Endothelial cell of umbilical vein (primary cell): ENCODE measurements around the gene ACADSB. TPM values are rescaled to one million over a fixed set of nuclear protein-coding genes. Genes with fewer than 3 reads are reported as not detected.
A peak's percentile ranks its signal among the peaks of the same experiment; 100 is the strongest.

Source experiments
- BruUV-seq: library from RNA; stranded (reverse); fragments of 400-500 nt; replicated peaks from 2 replicates; lab custom pipeline; 2021; lab: Mats Ljungman, UMichigan
- CTCF ChIA-PET: fragments of 300-600, 350-600 bp; sonication (Branson Sonifier 250); formaldehyde crosslinking; loops from one replicate; lab custom pipeline; 2021; ENCODE audit warnings: antibody characterized with exemption, inconsistent platforms; lab: Charles Lee
- POLR2A ChIA-PET: fragments of 300-600, 350-600 bp; sonication (Branson Sonifier 250); formaldehyde crosslinking; loops from one replicate; lab custom pipeline; 2021; ENCODE audit warnings: antibody characterized with exemption, inconsistent platforms; lab: Charles Lee
- DNase-seq: peaks from one replicate; pipeline ENCODE4 v3.0.0-alpha.2; 2011; ENCODE audit warnings: low read depth, low spot score
- FAIRE-seq: peaks from 2 replicates; lab custom pipeline; 2011; peaks lifted over from hg19 to GRCh38; lab: Jason Lieb, UNC
- H2AFZ ChIP-seq: 2 replicates; pipeline ENCODE4 v1.6.0; 2012; ENCODE audit warnings: low read depth, low read length, control low read depth, inconsistent platforms
- H3K27ac ChIP-seq: 2 replicates; pipeline ENCODE4 v1.5.1; 2011; ENCODE audit warnings: low read depth, mild to moderate bottlenecking, control low read depth, low read length, moderate library complexity; ENCODE audit not compliant: insufficient read depth
- H3K27me3 ChIP-seq, 2 experiments: 2 replicates each; pipeline versions ENCODE4 v1.6.0 to v1.6.1; 2011; ENCODE audit warnings: low read length in 2 of 2, mixed read lengths in 1 of 2; ENCODE audit not compliant: control insufficient read depth in 2 of 2, insufficient read depth in 2 of 2
- H3K36me3 ChIP-seq, 2 experiments: 2 replicates in 1 of 2; 3 replicates in 1 of 2; pipeline ENCODE4 v1.5.1; 2011; ENCODE audit warnings: low read length in 2 of 2, mild to moderate bottlenecking in 1 of 2, moderate library complexity in 1 of 2; ENCODE audit not compliant: control insufficient read depth in 2 of 2, insufficient read depth in 2 of 2; ENCODE audit errors: extremely low read depth in 1 of 2
- H3K4me1 ChIP-seq: 3 replicates; pipeline ENCODE4 v1.5.1; 2011; ENCODE audit warnings: mild to moderate bottlenecking, low read length; ENCODE audit not compliant: control insufficient read depth, insufficient read depth; ENCODE audit errors: extremely low read depth
- H3K4me2 ChIP-seq: 2 replicates; pipeline ENCODE4 v1.6.1; 2011; ENCODE audit warnings: low read length, control low read depth, mixed read lengths; ENCODE audit not compliant: insufficient read depth
- H3K4me3 ChIP-seq, 3 experiments: fragments of 200-600 bp in 1 of 3; sonication (generic), shearing (Covaris generic) in 1 of 3; replicated peaks in 1 of 3; 2 replicates each; pipeline ENCODE4 v1.5.1; 2011 to 2016; ENCODE audit warnings: control low read depth in 3 of 3, low read length in 3 of 3, mild to moderate bottlenecking in 2 of 3, inconsistent platforms in 1 of 3, low read depth in 1 of 3, moderate library complexity in 1 of 3; ENCODE audit not compliant: insufficient read depth in 1 of 3
- H3K79me2 ChIP-seq: 2 replicates; pipeline ENCODE4 v1.6.0; 2012; ENCODE audit warnings: low read length, inconsistent platforms; ENCODE audit not compliant: control insufficient read depth, insufficient read depth
- H3K9ac ChIP-seq: replicated peaks from 2 replicates; pipeline ENCODE3; 2011; ENCODE audit warnings: low read length, control low read depth; ENCODE audit not compliant: insufficient read depth; ENCODE audit errors: extremely low read depth
- H3K9me1 ChIP-seq: replicated peaks from 3 replicates; pipeline ENCODE4 v1.6.0; 2011; ENCODE audit warnings: mild to moderate bottlenecking, low read length; ENCODE audit not compliant: control insufficient read depth, insufficient read depth; ENCODE audit errors: extremely low read depth
- H3K9me3 ChIP-seq: replicated peaks from 2 replicates; pipeline ENCODE4 v1.5.1; 2012; ENCODE audit warnings: low read length, inconsistent platforms; ENCODE audit not compliant: control insufficient read depth, insufficient read depth
- H4K20me1 ChIP-seq: replicated peaks from 2 replicates; pipeline ENCODE3; 2011; ENCODE audit warnings: mild to moderate bottlenecking, low read length; ENCODE audit not compliant: control insufficient read depth, insufficient read depth; ENCODE audit errors: extremely low read depth
- CTCF ChIP-seq, 2 donors: IDR thresholded peaks; 1 replicate in 1 of 2; 2 replicates in 1 of 2; pipeline ENCODE4 v1.5.1; 2011; ENCODE audit warnings: low read length in 2 of 2, mild to moderate bottlenecking in 2 of 2, moderate library complexity in 2 of 2, control low read depth in 1 of 2, inconsistent platforms in 1 of 2, low read depth in 1 of 2; ENCODE audit not compliant: insufficient read depth in 1 of 2; ENCODE audit errors: extremely low read depth in 1 of 2
- EZH2 ChIP-seq: IDR thresholded peaks from 2 replicates; pipeline ENCODE4 v1.6.1; 2012; ENCODE audit warnings: borderline replicate concordance, low read depth, mild to moderate bottlenecking, moderate library complexity, low read length, inconsistent platforms; ENCODE audit not compliant: severe bottlenecking
- FOS ChIP-seq: IDR thresholded peaks from 2 replicates; pipeline ENCODE4 v1.6.1; 2011; ENCODE audit warnings: mild to moderate bottlenecking, low read length, moderate library complexity, borderline replicate concordance; ENCODE audit not compliant: insufficient read depth
- GATA2 ChIP-seq: IDR thresholded peaks from 2 replicates; pipeline ENCODE4 v1.7.0; 2011; ENCODE audit warnings: low read depth, mild to moderate bottlenecking, moderate library complexity, mixed read lengths, low read length; ENCODE audit not compliant: insufficient read length, insufficient read depth
- JUN ChIP-seq: IDR thresholded peaks from 2 replicates; pipeline ENCODE4 v1.6.1; 2011; ENCODE audit warnings: borderline replicate concordance, low read depth; ENCODE audit not compliant: insufficient read length, insufficient read depth
- MYC ChIP-seq: IDR thresholded peaks from one replicate; pipeline ENCODE4 v1.6.1; 2011; ENCODE audit warnings: mild to moderate bottlenecking, low read depth, low read length
- POLR2A ChIP-seq: IDR thresholded peaks from 2 replicates; pipeline ENCODE4 v1.6.1; 2012; ENCODE audit warnings: low read depth, mild to moderate bottlenecking, control low read depth, low read length
- dilution Hi-C: fragments of 300-500 bp; cut with MboI; formaldehyde crosslinking; loops from one replicate; pipeline ENCODE4 v1.15.0; 2019; ENCODE audit warnings: low sequenced_read_pairs; ENCODE audit not compliant: extremely low pct_ligation_motif_present
- intact Hi-C: fragments of 100-400 bp; cut with micrococcal nuclease; formaldehyde crosslinking; loops from one replicate; pipeline ENCODE4 v1.10.0; 2022
- polyA plus RNA-seq, 4 experiments: library from polyadenylated mRNA; depleted of rRNA in 3 of 4; stranded (reverse) in 3 of 4; unstranded in 1 of 4; fragments of >200 nt; gene quantifications; 2 replicates each; pipeline versions ENCODE4 v1.2.1 to v1.2.3, GENCODE V29; 2011 to 2012; ENCODE audit warnings: missing spikeins in 1 of 4
- total RNA-seq: library from RNA; stranded (reverse); gene quantifications from 2 replicates; pipeline ENCODE4 v1.2.3, GENCODE V29; 2021

Gene ACADSB
- total and polyA plus RNA-seq, 2 donors (not counting 3 experiments of a cell fraction or from before 2014, with no cell fraction given), result 3.1 to 15.2 TPM

GRCh38 chr10:123038782-123039631, 30.2 kb downstream of the ACADSB start:
- intact Hi-C loops, result loop anchor here (1.0 kb wide), 1 partner anchor 34 kb away; no protein-coding TSS in a partner anchor
- no peaks in the 10 kb centered on the region for H3K4me1 ChIP-seq
- ChIA-PET CTCF (interaction anchor here (2.7 kb wide), 1 partner anchor 17 kb away, joined by 11 read pairs; no protein-coding TSS in a partner anchor), POLR2A (no interaction called here)
- H3K27ac ChIP-seq, result no peak overlapping the region
- no peak overlapping the region for H2AFZ ChIP-seq
- H3K9ac ChIP-seq, result no peak overlapping the region
- BruUV-seq, result no TSS peak
- no peaks in the 10 kb centered on the region for H3K79me2 ChIP-seq
- H3K36me3 ChIP-seq, result no peaks in the 10 kb centered on the region
- dilution Hi-C loops, result no loop called here
- H3K9me3 ChIP-seq, result no peaks in the 10 kb centered on the region
- no peak overlapping the region for H3K4me2 ChIP-seq
- no peaks in the 10 kb centered on the region for H3K9me1 ChIP-seq
- no peaks in the 10 kb centered on the region for H3K27me3 ChIP-seq
- DNase-seq (no peak), FAIRE-seq (peak; percentile 15)
- no peaks in the 10 kb centered on the region for H4K20me1 ChIP-seq
- TF ChIP-seq EZH2 (no peak), CTCF (IDR thresholded peaks at IDR 0.05; ENCODE audit: extremely low read depth in 1 of 2, insufficient read depth in 1 of 2, low read depth in 1 of 2, low read length in 2 of 2) (no peak), MYC (no peak), FOS (no peak), JUN (no peak), GATA2 (no peak), POLR2A (no peak)
- no peak overlapping the region for H3K4me3 ChIP-seq
